Measurements from ENCODE around the gene ALKBH5. TPM values are rescaled to one million over a fixed set of nuclear protein-coding genes. Genes with fewer than 3 reads are reported as not detected.
A peak's percentile ranks its signal among the peaks of the same experiment; 100 is the strongest.

Gene ALKBH5
- polyA plus RNA-seq, 2 of the 4 experiments (the other 2 are of a cell fraction) = 57.9 to 105 TPM

GRCh38 chr17:18141210-18141803, 42.3 kb upstream of the ALKBH5 start:
- CTCF ChIA-PET = interaction anchor here (0.6 to 6.5 kb wide), 32 partner anchors 11 to 122 kb away, joined by 3 to 67 read pairs (median 4); partner anchors contain the start of gene ALKBH5

GRCh38 chr17:18142417-18142816, 41.2 kb upstream of the ALKBH5 start:
- 85% methylated on average over 3 of the region's 3 CpGs for WGBS (ENCODE audit: missing lambda C conversion rate)
- no peak overlapping the region for H3K4me3 ChIP-seq
- H3K4me1 ChIP-seq = no peaks in the 10 kb centered on the region
- FAIRE-seq = no peak
- DNase-seq (ENCODE audit: low read depth in 1 of 2, low spot score in 1 of 2) = no peak
- no peak overlapping the region for H3K4me2 ChIP-seq
- ATAC-seq = no peak
- no peak overlapping the region for H3K27ac ChIP-seq
- TF ChIP-seq ZFP36 (IDR thresholded peaks at IDR 0.05; ENCODE audit: borderline replicate concordance, partially characterized antibody) (peak; percentile 55), KDM1A (IDR thresholded peaks at IDR 0.05; ENCODE audit: low read depth) (0 out of 2 replicates have a peak, but pooled peaks have one; percentile 19), HEYL (CRISPR knock-in tag; IDR thresholded peaks at IDR 0.05) (no peak)
- H3K9me3 ChIP-seq = no peaks in the 10 kb centered on the region
- CTCF ChIA-PET = interaction anchor here (0.8 to 6.5 kb wide), 19 partner anchors 11 to 94 kb away, joined by 3 to 67 read pairs (median 5); partner anchors contain the start of gene ALKBH5
- POLR2A ChIA-PET = no interaction called here

More at GRCh38 chr17:18141210-18141803, 42.3 kb upstream of the ALKBH5 start:
- DNase-seq (ENCODE audit: low read depth in 1 of 2, low spot score in 1 of 2) (peak; percentile 64 to 65), ATAC-seq (peak; percentile 43 to 65; a peak in 4 of 6 replicates), FAIRE-seq (peak; percentile 98)
- POLR2A ChIA-PET = no interaction called here
- WGBS (ENCODE audit: missing lambda C conversion rate) = 9% methylated on average over 9 of the region's 9 CpGs
- Histone ChIP-seq H3K4me3 (no peak overlapping the region), H3K9me3 (no peaks in the 10 kb centered on the region), H3K4me2 (no peak overlapping the region), H3K4me1 (no peaks in the 10 kb centered on the region), H3K27ac (no peak overlapping the region)
- TF ChIP-seq RAD21 (conservative IDR thresholded peaks at IDR 0.05 in 1 of 2, IDR thresholded peaks at IDR 0.05 in 1 of 2) (peak; percentile 48 to 63; a peak in 3 of 5 replicates), EP300 (IDR thresholded peaks at IDR 0.05) (no peak), ESRRA (IDR thresholded peaks at IDR 0.05; ENCODE audit: borderline replicate concordance, low read length) (no peak), JUN (IDR thresholded peaks at IDR 0.05) (no peak), TP53 (CRISPR knock-in tag; IDR thresholded peaks at IDR 0.05) (no peak), SMC3 (IDR thresholded peaks at IDR 0.05) (peak; percentile 42), KDM1A (IDR thresholded peaks at IDR 0.05; ENCODE audit: low read depth) (no peak)
- TF ChIP-seq, protein P1, sequence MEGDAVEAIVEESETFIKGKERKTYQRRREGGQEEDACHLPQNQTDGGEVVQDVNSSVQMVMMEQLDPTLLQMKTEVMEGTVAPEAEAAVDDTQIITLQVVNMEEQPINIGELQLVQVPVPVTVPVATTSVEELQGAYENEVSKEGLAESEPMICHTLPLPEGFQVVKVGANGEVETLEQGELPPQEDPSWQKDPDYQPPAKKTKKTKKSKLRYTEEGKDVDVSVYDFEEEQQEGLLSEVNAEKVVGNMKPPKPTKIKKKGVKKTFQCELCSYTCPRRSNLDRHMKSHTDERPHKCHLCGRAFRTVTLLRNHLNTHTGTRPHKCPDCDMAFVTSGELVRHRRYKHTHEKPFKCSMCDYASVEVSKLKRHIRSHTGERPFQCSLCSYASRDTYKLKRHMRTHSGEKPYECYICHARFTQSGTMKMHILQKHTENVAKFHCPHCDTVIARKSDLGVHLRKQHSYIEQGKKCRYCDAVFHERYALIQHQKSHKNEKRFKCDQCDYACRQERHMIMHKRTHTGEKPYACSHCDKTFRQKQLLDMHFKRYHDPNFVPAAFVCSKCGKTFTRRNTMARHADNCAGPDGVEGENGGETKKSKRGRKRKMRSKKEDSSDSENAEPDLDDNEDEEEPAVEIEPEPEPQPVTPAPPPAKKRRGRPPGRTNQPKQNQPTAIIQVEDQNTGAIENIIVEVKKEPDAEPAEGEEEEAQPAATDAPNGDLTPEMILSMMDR (IDR thresholded peaks at IDR 0.05) = peak; percentile 79

DNA sequence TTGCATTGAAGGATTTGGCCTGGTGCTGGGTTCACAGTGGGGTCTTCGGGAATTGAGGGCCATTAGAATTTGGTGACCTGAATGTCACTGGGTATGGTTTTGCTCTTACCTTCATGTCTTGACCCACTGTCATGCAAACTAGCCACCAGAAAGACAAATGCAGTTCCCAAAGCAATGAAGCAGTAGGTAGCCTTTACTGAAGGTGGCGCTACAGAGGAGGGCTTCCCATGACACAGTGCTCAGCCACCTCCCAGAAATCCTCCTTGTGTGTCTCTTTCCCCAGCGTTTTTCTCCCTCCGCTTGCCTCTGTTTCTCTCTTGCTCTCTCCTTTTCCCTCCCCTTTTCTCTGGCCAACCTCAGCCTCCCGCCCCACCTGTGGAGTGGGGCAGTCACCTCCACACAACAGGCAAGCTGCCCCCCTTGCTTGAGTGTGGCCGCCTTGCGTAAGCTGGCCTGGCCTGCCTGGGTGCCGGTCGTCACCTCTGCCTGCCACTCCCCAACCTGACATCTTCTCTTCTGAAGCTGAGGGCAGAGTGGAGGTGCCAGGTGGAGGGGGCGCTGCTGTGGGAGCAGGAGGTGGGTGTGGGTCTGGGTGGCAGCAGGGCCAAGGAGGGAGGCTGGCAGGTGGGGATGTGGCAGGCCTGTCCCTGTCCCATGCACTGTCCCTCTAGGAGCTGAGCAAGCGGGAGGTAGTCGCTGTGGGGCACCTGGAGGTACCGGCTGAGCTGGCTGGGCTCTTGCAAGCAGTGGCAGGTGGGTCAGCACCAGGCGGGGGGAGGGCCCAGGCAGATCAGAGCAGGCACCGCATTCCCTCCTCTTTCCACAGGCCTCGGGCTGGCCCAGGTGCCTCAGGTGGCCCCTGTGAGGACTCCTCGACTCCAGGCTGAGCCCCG, 40.3 kb upstream of the ALKBH5 start:
- peak; percentile 40 to 56 for DNase-seq (ENCODE audit: low read depth in 1 of 2, low spot score in 1 of 2)
- no peak for TF ChIP-seq FOSL2 (IDR thresholded peaks at IDR 0.05)
- no peak for TF ChIP-seq FOSL2 (CRISPR knock-in tag; IDR thresholded peaks at IDR 0.05)
- TF ChIP-seq, protein P1 (IDR thresholded peaks at IDR 0.05) = peak; percentile 19; the same call in 1 of the 3 replicates
- no peak for TF ChIP-seq RAD21 (conservative IDR thresholded peaks at IDR 0.05 in 1 of 2, IDR thresholded peaks at IDR 0.05 in 1 of 2)
- no peak for TF ChIP-seq GATA3 (IDR thresholded peaks at IDR 0.05; ENCODE audit: borderline replicate concordance)
- TF ChIP-seq PHF8 (IDR thresholded peaks at IDR 0.05; ENCODE audit: borderline replicate concordance, low read depth) = no peak
- peak in 1 of 2 experiments; percentile 56; a peak in 3 of 6 replicates for ATAC-seq
- Histone ChIP-seq H3K27ac (no peak overlapping the region), H3K9me3 (no peaks in the 10 kb centered on the region), H3K4me2 (no peak overlapping the region), H3K4me1 (no peaks in the 10 kb centered on the region), H3K4me3 (no peak overlapping the region)
- WGBS (ENCODE audit: missing lambda C conversion rate) = 64% methylated on average over 18 of the region's 18 CpGs
- FAIRE-seq = no peak
- ChIA-PET POLR2A (no interaction called here), CTCF (interaction anchor here (0.8 to 6.5 kb wide), 14 partner anchors 10 to 105 kb away, joined by 4 to 67 read pairs (median 6); partner anchors contain the start of gene ALKBH5)
